GM12892 (cell line): ENCODE data around the gene ATP10A.

Source experiments
- DNase-seq: peaks from one replicate; pipeline ENCODE4 v3.0.0; 2011; ENCODE audit not compliant: insufficient read length
- FAIRE-seq: peaks from 2 replicates; lab custom pipeline; 2011; peaks lifted over from hg19 to GRCh38; lab: Jason Lieb, UNC
- POLR2A ChIP-seq: IDR thresholded peaks from 2 replicates; pipeline ENCODE4 v1.6.1; 2011; ENCODE audit warnings: low read depth, low read length, control low read depth
- POLR2AphosphoS5 ChIP-seq: IDR thresholded peaks from 2 replicates; pipeline ENCODE4 v1.6.1; 2011; ENCODE audit warnings: low read depth, low read length, control low read depth
- TAF1 ChIP-seq: IDR thresholded peaks from 2 replicates; pipeline ENCODE4 v1.6.1; 2011; ENCODE audit warnings: low read depth, mild to moderate bottlenecking, control low read depth, low read length, borderline replicate concordance

Gene ATP10A

DNA sequence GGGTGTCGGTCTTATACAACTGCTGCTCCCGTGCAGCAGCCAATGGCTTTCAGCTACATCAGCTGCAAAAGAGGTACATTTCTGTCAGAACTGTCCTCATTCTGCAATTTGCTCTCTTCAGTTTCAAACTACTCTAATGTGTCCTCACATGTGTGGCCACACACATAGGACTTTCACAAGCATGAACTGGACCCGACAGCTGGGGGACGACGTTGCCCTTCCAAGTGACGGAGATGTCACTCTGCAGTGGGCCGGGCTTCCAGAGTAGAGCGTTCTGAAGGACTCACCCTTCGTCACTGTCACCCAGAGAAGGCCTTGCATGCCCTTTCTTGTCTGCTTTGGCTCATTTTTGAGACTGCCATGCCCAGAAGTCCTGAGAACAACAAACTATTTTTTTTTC, 189.8 kb downstream of the ATP10A start:
- FAIRE-seq (no peak), DNase-seq (no peak)

DNA sequence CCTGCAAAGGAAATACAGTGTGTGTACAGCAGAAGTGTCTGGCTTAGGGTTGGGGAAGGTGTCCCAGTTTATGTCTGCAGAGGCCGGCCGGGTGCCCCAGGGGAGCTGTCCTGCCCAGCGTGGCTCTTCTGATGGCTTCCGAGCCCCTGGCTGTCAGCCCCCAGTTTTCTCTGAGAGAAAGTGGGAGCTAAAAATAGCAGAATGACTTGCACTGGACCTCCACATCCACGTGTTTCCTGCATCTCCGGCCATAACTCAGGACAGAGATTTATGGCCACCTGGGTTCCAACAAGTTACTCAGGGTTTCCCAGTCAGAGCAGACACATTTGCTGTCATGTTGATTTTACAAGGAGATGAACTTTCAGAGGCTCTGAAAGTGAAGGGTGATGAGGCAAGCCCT, 192.0 kb downstream of the ATP10A start:
- FAIRE-seq (no peak), DNase-seq (no peak)
- no peak for TF ChIP-seq POLR2A
- no peak for TF ChIP-seq TAF1
- no peak for TF ChIP-seq POLR2AphosphoS5

More for the DNA sequence above, 189.8 kb downstream of the ATP10A start:
- TF ChIP-seq POLR2A (no peak), TAF1 (no peak), POLR2AphosphoS5 (no peak)

GRCh38 chr15:25670621-25671020, 192.5 kb downstream of the ATP10A start:
- no peak for DNase-seq
- FAIRE-seq: no peak
- no peak for TF ChIP-seq POLR2AphosphoS5
- TF ChIP-seq POLR2A: no peak
- TF ChIP-seq TAF1: no peak

DNA sequence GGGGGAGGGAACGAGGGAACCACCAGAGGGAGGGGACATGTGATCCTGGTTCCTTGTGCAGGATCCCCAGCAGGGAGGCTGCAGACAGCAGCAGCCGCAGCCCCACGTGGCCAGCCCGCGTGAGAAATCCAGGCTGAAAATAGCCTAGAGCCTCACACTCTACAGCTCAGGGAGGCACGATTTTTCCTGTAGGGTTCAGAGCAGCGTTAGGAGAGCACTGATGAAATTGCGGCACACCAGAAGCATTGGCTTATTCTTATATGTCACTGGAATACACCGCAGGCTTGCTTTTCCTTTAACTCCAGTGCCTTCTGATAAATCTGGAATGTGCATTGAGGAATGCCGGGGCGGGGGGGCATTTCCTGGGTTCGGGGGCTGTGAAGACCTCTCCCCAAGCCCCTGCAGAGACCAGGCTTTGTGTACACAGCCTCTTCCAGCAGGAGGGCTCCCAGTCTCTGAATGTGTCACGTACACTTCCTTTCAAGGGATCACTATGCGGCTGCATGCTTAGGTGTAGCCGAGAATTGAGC, 193.0 kb downstream of the ATP10A start:
- no peak for TF ChIP-seq POLR2AphosphoS5
- DNase-seq: no peak
- FAIRE-seq: no peak

DNA sequence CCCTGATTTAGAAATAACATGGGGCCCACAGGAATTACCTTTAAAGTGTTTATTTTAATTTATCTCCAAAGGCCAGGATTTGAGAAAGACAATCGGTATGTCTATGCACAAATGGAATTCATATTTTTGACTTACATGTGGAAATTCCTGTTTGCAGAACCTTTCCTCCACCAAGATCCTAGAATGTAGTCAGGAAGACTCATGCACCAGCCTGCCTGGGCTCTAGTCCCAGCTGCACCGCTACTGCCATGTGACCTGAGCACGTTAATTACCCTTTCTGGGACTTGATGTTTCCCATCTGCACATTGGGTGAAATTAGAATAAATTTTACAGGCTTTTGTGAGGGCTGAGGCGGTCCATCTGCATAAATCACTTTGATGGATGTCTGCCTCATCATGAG, 194.2 kb downstream of the ATP10A start:
- no peak for TF ChIP-seq TAF1
- TF ChIP-seq POLR2A: no peak
- no peak for TF ChIP-seq POLR2AphosphoS5
- DNase-seq (no peak), FAIRE-seq (no peak)

DNA sequence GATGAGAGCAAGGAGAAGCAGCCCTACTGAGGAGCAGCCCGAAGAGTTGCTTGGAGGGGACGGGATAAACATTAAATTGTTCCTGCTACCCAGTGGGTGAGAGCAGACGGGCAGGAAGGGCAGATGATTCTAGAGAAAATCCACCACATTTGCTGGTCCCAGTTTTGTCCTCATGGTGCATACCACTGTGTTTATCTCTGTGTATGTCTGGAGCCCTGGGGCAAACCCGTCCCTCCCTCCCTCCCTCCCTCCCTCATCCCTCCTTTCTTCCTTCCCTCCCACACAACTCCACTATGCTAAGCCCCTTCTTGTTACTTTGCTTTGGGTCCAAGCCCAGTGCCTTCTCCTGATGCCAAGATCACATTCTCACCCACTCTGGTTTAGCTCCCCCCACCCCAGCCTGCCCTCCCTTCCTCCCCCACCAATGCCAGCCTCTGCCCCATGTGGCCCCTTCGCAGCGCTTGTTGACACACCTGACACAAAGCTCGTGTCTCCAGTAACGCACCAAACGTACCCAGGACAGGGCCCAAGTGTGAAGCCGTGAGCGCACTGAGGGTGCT, 194.8 kb downstream of the ATP10A start:
- TF ChIP-seq TAF1: no peak
- TF ChIP-seq POLR2AphosphoS5: no peak
- no peak for TF ChIP-seq POLR2A
- FAIRE-seq (no peak), DNase-seq (no peak)

GRCh38 chr15:25667829-25668228, 195.3 kb downstream of the ATP10A start:
- TF ChIP-seq POLR2AphosphoS5: no peak
- no peak for TF ChIP-seq POLR2A
- TF ChIP-seq TAF1: no peak
- FAIRE-seq (no peak), DNase-seq (no peak)

- DNase-seq: no peak
- TF ChIP-seq POLR2AphosphoS5 (no peak), TAF1 (no peak), POLR2A (no peak)
Observed at GRCh38 chr15:25665913-25666312, 197.2 kb downstream of the ATP10A start.

GRCh38 chr15:25664761-25665160, 198.4 kb downstream of the ATP10A start:
- no peak for TF ChIP-seq POLR2AphosphoS5
- no peak for TF ChIP-seq POLR2A
- no peak for TF ChIP-seq TAF1
- FAIRE-seq (no peak), DNase-seq (no peak)

More at GRCh38 chr15:25665913-25666312, 197.2 kb downstream of the ATP10A start:
- no peak for FAIRE-seq

DNA sequence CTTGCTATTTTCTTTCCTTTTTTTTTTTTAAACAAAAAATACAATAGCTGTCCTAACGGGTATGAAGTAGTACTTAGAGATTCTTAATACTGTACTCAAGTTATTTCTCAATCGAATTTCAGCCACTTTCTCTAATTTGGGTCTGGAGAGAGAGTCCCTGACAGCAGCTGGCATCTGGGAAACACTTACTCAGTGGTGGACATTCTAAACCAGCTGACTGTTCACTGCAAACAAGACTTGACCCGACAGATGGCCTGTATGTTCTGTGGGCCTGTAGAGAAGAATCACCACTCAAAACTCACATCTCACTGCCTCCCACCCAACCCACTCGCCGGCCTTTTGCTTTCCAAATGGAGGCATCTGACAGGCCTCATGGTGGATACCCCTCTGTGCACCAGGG, 199.6 kb downstream of the ATP10A start:
- no peak for DNase-seq
- no peak for FAIRE-seq
- TF ChIP-seq POLR2A: no peak
- TF ChIP-seq POLR2AphosphoS5: no peak
- no peak for TF ChIP-seq TAF1

- no peak for TF ChIP-seq TAF1
- TF ChIP-seq POLR2A: no peak
- TF ChIP-seq POLR2AphosphoS5: no peak
- no peak for DNase-seq
- FAIRE-seq: no peak
Observed at GRCh38 chr15:25661898-25662297, 201.2 kb downstream of the ATP10A start.

GRCh38 chr15:25659251-25659650, 203.9 kb downstream of the ATP10A start:
- DNase-seq (no peak), FAIRE-seq (no peak)
- no peak for TF ChIP-seq POLR2AphosphoS5
- TF ChIP-seq TAF1: no peak
- TF ChIP-seq POLR2A: no peak

DNA sequence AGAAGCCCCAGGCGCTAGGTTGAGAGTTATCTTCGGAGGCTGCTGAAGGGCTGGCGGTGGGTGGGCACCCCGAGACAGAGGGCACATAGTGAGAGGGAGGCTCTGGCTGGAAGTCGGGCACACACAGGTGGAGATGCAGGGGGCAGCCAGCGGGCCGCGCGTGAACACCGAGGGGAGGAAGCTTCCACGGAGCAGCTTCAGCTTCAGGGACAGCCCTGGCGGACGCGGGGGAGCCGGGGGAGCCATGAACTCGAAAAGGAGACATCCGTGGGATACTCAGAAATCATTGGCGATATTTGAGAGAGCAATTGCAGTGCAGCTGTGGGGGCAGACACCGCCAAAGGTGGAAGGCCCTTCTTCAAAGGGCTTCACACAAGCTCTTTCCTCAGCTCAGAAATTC, 204.6 kb downstream of the ATP10A start:
- TF ChIP-seq TAF1: no peak
- TF ChIP-seq POLR2AphosphoS5: no peak
- TF ChIP-seq POLR2A: no peak
- no peak for FAIRE-seq
- DNase-seq: no peak
